CD4-positive, alpha-beta T cell treated with Interferon alpha-2 for 1 hour (primary cell): ENCODE measurements around the gene TRANK1.
A peak's percentile ranks its signal among the peaks of the same experiment; 100 is the strongest.
"Not testable (repeated sequence)": the region's sequence is repeated elsewhere in the genome, so short reads cannot be mapped to it uniquely, and the experiment has no call there.

Source experiments
- DNase-seq, 2 donors: peaks; one replicate each; pipeline ENCODE4 v3.0.0-alpha.2; 2020 to 2022

TRANK1 gene

GRCh38 chr3:36944641-36945270 lies at the start of gene TRANK1:
TSS of gene TRANK1 (minus strand) at chr3:36945054. CDS start at chr3:36944809, 245 bp downstream.
- peak; percentile 81 to 87 for DNase-seq

GRCh38 chr3:36993326-36994283 lies 48.8 kb upstream of the TRANK1 start, which contains the start of gene MLH1:
TSS of gene MLH1 (plus strand) at chr3:36993518. CDS start at chr3:36993548, 30 bp downstream.
- peak; percentile 100 for DNase-seq

GRCh38 chr3:36992806-36993325 lies 48.0 kb upstream of the TRANK1 start, which contains the start of gene EPM2AIP1:
TSS of gene EPM2AIP1 (minus strand) at chr3:36993131. CDS start at chr3:36993077, 54 bp downstream.
- DNase-seq: no peak

- peak in 1 of 2 donors; percentile 5 for DNase-seq
Observed at GRCh38 chr3:36991923-36992805, 47.3 kb upstream of the TRANK1 start.

GRCh38 chr3:36991147-36991546 lies 46.3 kb upstream of the TRANK1 start:
- DNase-seq: peak in 1 of 2 donors; percentile 36

GRCh38 chr3:36989568-36989967 lies 44.7 kb upstream of the TRANK1 start:
- DNase-seq: no peak

GRCh38 chr3:36989005-36989404 lies 44.2 kb upstream of the TRANK1 start:
- DNase-seq: no peak

GRCh38 chr3:36988356-36988755 lies 43.5 kb upstream of the TRANK1 start:
- DNase-seq: peak in 1 of 2 donors; percentile 57

GRCh38 chr3:36981006-36981405 lies 36.2 kb upstream of the TRANK1 start:
- no peak for DNase-seq

- DNase-seq: no peak
Observed at GRCh38 chr3:36973139-36973538, 28.3 kb upstream of the TRANK1 start.

GRCh38 chr3:36972163-36972562 lies 27.3 kb upstream of the TRANK1 start:
- no peak for DNase-seq

- DNase-seq: peak; percentile 68 to 75
Observed at GRCh38 chr3:36969540-36970432, 24.9 kb upstream of the TRANK1 start.

- DNase-seq: no peak
Observed at GRCh38 chr3:36969085-36969484, 24.2 kb upstream of the TRANK1 start.

GRCh38 chr3:36965440-36965839 lies 20.6 kb upstream of the TRANK1 start:
- DNase-seq: no peak

GRCh38 chr3:36964817-36965216 lies 20.0 kb upstream of the TRANK1 start:
- DNase-seq: no peak

- no peak for DNase-seq
Observed at GRCh38 chr3:36964331-36964730, 19.5 kb upstream of the TRANK1 start.

GRCh38 chr3:36963008-36963407 lies 18.2 kb upstream of the TRANK1 start:
- not testable (repeated sequence) for DNase-seq

- no peak for DNase-seq
Observed at GRCh38 chr3:36960502-36960901, 15.6 kb upstream of the TRANK1 start.

- DNase-seq: no peak
Observed at GRCh38 chr3:36959821-36960220, 15.0 kb upstream of the TRANK1 start.

- peak in 1 of 2 donors; percentile 19 for DNase-seq
Observed at GRCh38 chr3:36957862-36958686, 13.2 kb upstream of the TRANK1 start.
